IMR-90 (cell line): ENCODE results near the gene MOB3B. TPM values are rescaled to one million over a fixed set of nuclear protein-coding genes. Genes with fewer than 3 reads are reported as not detected.

Source experiments
- ATAC-seq: fragments of 200-7000 bp; cut with Tn5 transposase; 2 replicates; pipeline ENCODE4 v1.9.1; 2020; ENCODE audit warnings: low read depth, mild to moderate bottlenecking, moderate library complexity
- BruUV-seq: library from RNA; stranded (reverse); fragments of 400-500 nt; replicated peaks from 2 replicates; lab custom pipeline; 2021; lab: Mats Ljungman, UMichigan
- CTCF ChIA-PET: fragments of 300-600 bp; formaldehyde crosslinking; extraction: SDS; loops from one replicate; lab custom pipeline; 2021; ENCODE audit warnings: antibody characterized with exemption; lab: Yijun Ruan, JAX
- POLR2A ChIA-PET: fragments of 300-600 bp; sonication (Branson Sonifier 250); formaldehyde crosslinking; loops from one replicate; lab custom pipeline; 2022; ENCODE audit warnings: antibody characterized with exemption; ENCODE audit not compliant: unreplicated experiment; lab: Charles Lee
- DNase-seq: peaks from one replicate; pipeline ENCODE4 v3.0.0; 2013
- H2AFZ ChIP-seq: replicated peaks from 2 replicates; pipeline ENCODE3; 2013; ENCODE audit warnings: low read length, mild to moderate bottlenecking; ENCODE audit not compliant: poor library complexity
- H2AK5ac ChIP-seq: 2 replicates; pipeline ENCODE4 v1.6.1; 2013; ENCODE audit warnings: low read depth, low read length, inconsistent platforms
- H2AK9ac ChIP-seq: replicated peaks from 2 replicates; pipeline ENCODE3; 2013; ENCODE audit warnings: mild to moderate bottlenecking, low read depth, low read length, moderate library complexity; ENCODE audit not compliant: poor library complexity
- H2BK120ac ChIP-seq: 2 replicates; pipeline ENCODE4 v1.6.1; 2013; ENCODE audit warnings: low read depth, low read length, inconsistent platforms
- H2BK15ac ChIP-seq: 3 replicates; pipeline ENCODE4 v1.6.1; 2013; ENCODE audit warnings: low read depth, low read length, inconsistent platforms
- H2BK20ac ChIP-seq: 2 replicates; pipeline ENCODE4 v1.6.1; 2013; ENCODE audit warnings: low read depth, mild to moderate bottlenecking, inconsistent platforms, low read length, moderate library complexity
- H2BK5ac ChIP-seq: 2 replicates; pipeline ENCODE4 v1.6.1; 2013; ENCODE audit warnings: mild to moderate bottlenecking, low read depth, low read length, inconsistent platforms; ENCODE audit not compliant: poor library complexity, severe bottlenecking
- H3K14ac ChIP-seq: replicated peaks from 2 replicates; pipeline ENCODE4 v1.6.1; 2013; ENCODE audit warnings: low read depth, low read length, inconsistent platforms
- H3K18ac ChIP-seq: 2 replicates; pipeline ENCODE4 v1.6.1; 2013; ENCODE audit warnings: low read depth, low read length, control low read depth
- H3K23ac ChIP-seq: 2 replicates; pipeline ENCODE4 v1.6.1; 2013; ENCODE audit warnings: low read depth, low read length, inconsistent platforms
- H3K27ac ChIP-seq: 2 replicates; pipeline ENCODE4 v1.5.1; 2013; ENCODE audit warnings: mild to moderate bottlenecking, control low read depth, low read length; ENCODE audit not compliant: insufficient read depth
- H3K27me3 ChIP-seq: 2 replicates; pipeline ENCODE4 v1.6.1; 2013; ENCODE audit warnings: low read length; ENCODE audit not compliant: control insufficient read depth, insufficient read depth
- H3K36me3 ChIP-seq: 2 replicates; pipeline ENCODE4 v1.6.1; 2013; ENCODE audit warnings: low read length, mixed read lengths; ENCODE audit not compliant: control insufficient read depth, insufficient read depth
- H3K4ac ChIP-seq: 2 replicates; pipeline ENCODE4 v1.6.1; 2013; ENCODE audit warnings: low read depth, low read length, inconsistent platforms
- H3K4me1 ChIP-seq: 2 replicates; pipeline ENCODE4 v1.6.1; 2013; ENCODE audit warnings: low read length, mixed read lengths; ENCODE audit not compliant: control insufficient read depth, insufficient read depth
- H3K4me2 ChIP-seq: 2 replicates; pipeline ENCODE4 v1.6.1; 2013; ENCODE audit warnings: low read depth, mild to moderate bottlenecking, control low read depth, low read length, moderate library complexity
- H3K4me3 ChIP-seq: 2 replicates; pipeline ENCODE4 v1.5.1; 2013; ENCODE audit warnings: low read depth, mild to moderate bottlenecking, control low read depth, low read length, moderate library complexity; ENCODE audit not compliant: insufficient read depth
- H3K56ac ChIP-seq: 2 replicates; pipeline ENCODE4 v1.6.1; 2013; ENCODE audit warnings: low read length, inconsistent platforms; ENCODE audit not compliant: insufficient read depth; ENCODE audit errors: extremely low read depth
- H3K79me1 ChIP-seq, 2 experiments: 2 replicates each; pipeline ENCODE4 v1.6.1; 2013; ENCODE audit warnings: low read length in 2 of 2, inconsistent platforms in 1 of 2, low read depth in 1 of 2
- H3K9ac ChIP-seq: 2 replicates; pipeline ENCODE4 v1.6.1; 2013; ENCODE audit warnings: low read depth, low read length, control low read depth
- H3K9me1 ChIP-seq: 2 replicates; pipeline ENCODE4 v1.6.1; 2013; ENCODE audit warnings: low read length, inconsistent platforms; ENCODE audit not compliant: insufficient read depth
- H3K9me3 ChIP-seq: 2 replicates; pipeline ENCODE4 v1.6.1; 2013; ENCODE audit warnings: low read length; ENCODE audit not compliant: control insufficient read depth, insufficient read depth
- H4K20me1 ChIP-seq: 2 replicates; pipeline ENCODE4 v1.6.1; 2013; ENCODE audit warnings: low read length, inconsistent platforms; ENCODE audit not compliant: insufficient read depth
- H4K5ac ChIP-seq: 2 replicates; pipeline ENCODE4 v1.6.1; 2013; ENCODE audit warnings: mild to moderate bottlenecking, low read depth, low read length, control low read depth
- H4K8ac ChIP-seq, 2 experiments: 2 replicates each; pipeline ENCODE4 v1.6.1; 2013; ENCODE audit warnings: low read depth in 2 of 2, low read length in 2 of 2, control low read depth in 1 of 2, inconsistent platforms in 1 of 2
- H4K91ac ChIP-seq: 2 replicates; pipeline ENCODE4 v1.6.1; 2013; ENCODE audit warnings: low read depth, low read length, inconsistent platforms; ENCODE audit not compliant: insufficient read depth
- CEBPB ChIP-seq: IDR thresholded peaks from 2 replicates; pipeline ENCODE4 v1.6.1; 2012; ENCODE audit warnings: low read depth, low read length, improper control_type of control experiment
- USF2 ChIP-seq: fragments of 150-350 bp; IDR thresholded peaks from 2 replicates; pipeline ENCODE4 v1.6.1; 2017; ENCODE audit warnings: mild to moderate bottlenecking, antibody characterized with exemption, low read length, low read depth
- WGBS, 2 experiments: methylation state at CpG; one replicate each; pipeline versions ENCODE4 v1.1.5 to v1.1.7; 2013; ENCODE audit warnings: missing lambda C conversion rate in 2 of 2; ENCODE audit not compliant: insufficient read length in 1 of 2; ENCODE audit errors: extremely low coverage in 2 of 2; 5-methylcytosine and 5-hydroxymethylcytosine counted together
- dilution Hi-C: fragments of 300-500 bp; cut with HindIII; formaldehyde crosslinking; loops from one replicate; pipeline ENCODE4 v1.14.3; 2018; ENCODE audit warnings: low sequenced_read_pairs; ENCODE audit not compliant: unreplicated experiment
- in situ Hi-C: fragments of 300-500 bp; cut with MboI; formaldehyde crosslinking; loops from 3 replicates; pipeline ENCODE4 v1.14.3; 2019; ENCODE audit warnings: low sequenced_read_pairs, inconsistent platforms, mixed read lengths
- intact Hi-C: fragments of 100-400 bp; cut with micrococcal nuclease; formaldehyde crosslinking; loops from 2 replicates; pipeline ENCODE4 v1.10.0; 2022
- polyA plus RNA-seq, 3 experiments: library from polyadenylated mRNA; depleted of rRNA; stranded (reverse); fragments of >200 nt; gene quantifications; 2 replicates each; pipeline ENCODE4 v1.2.3, GENCODE V29; 2012; ENCODE audit warnings: low replicate concordance in 1 of 3
- total RNA-seq: library from RNA; depleted of rRNA; stranded (reverse); fragments of >200 nt; gene quantifications from 2 replicates; pipeline ENCODE4 v1.2.3, GENCODE V29; 2012

The MOB3B gene
- total and polyA plus RNA-seq, 2 of the 4 experiments (the other 2 are of a cell fraction): under 0.01 to 0.02 TPM

DNA sequence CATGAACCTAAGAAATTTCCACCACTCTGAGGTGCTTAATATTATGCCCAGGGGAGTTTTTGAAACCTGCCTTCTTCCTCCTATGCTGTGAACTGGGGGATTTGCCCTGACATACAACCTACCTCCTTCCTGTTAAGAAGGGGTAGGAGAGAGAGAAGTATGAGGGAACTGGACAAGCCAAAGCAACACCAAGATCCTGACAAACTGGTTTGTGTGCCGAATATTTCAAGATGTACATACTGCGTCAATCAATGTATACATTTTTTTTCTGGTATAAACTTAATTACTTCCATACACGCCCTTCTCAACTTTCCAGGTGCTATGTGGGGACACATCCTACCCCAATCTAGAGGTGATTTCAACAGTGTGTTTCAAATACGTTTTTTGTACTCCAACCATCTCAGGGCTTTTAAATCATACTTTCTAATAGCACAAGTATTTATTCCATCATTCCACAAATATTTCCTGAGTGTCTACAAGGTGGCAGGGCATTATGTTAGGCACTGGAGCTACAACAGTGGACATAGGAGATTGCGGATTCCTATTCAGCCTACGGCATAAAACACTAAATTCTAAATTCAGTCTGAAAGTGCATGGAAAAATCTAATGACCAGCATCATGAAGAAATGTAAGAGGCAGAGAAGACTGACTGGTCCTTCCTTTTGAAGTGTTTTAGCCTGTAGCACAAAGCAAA lies 75.6 kb downstream of the MOB3B start:
- Histone ChIP-seq H4K91ac (no peak overlapping the region), H3K27ac (no peak overlapping the region), H2BK20ac (no peak overlapping the region), H2BK5ac (no peak overlapping the region), H2AFZ (no peak overlapping the region), H3K36me3 (no peaks in the 10 kb centered on the region), H4K8ac (no peak overlapping the region), H3K56ac (no peak overlapping the region), H3K4me2 (no peak overlapping the region), H2AK5ac (no peak overlapping the region), H3K9ac (no peak overlapping the region), H2AK9ac (no peak overlapping the region), H3K18ac (no peak overlapping the region), H3K4me3 (no peak overlapping the region), H3K9me3 (no peaks in the 10 kb centered on the region), H3K23ac (no peak overlapping the region), H4K20me1 (no peaks in the 10 kb centered on the region), H2BK120ac (no peak overlapping the region), H2BK15ac (no peak overlapping the region), H3K4ac (no peak overlapping the region), H4K5ac (no peak overlapping the region), H3K9me1 (no peaks in the 10 kb centered on the region), H3K4me1 (no peaks in the 10 kb centered on the region), H3K14ac (no peak overlapping the region), H3K27me3 (no peaks in the 10 kb centered on the region), H3K79me1 (no peaks in the 10 kb centered on the region)
- CTCF ChIA-PET: no interaction called here
- ATAC-seq (no peak), DNase-seq (no peak)
- TF ChIP-seq CEBPB (no peak), USF2 (no peak)
- BruUV-seq: no TSS peak
- intact Hi-C loops: no loop called here
- in situ Hi-C loops: no loop called here
- 0% methylated on average over 1 of the region's 6 CpGs; no CpG with 5 or more reads in 1 of the 2 experiments for WGBS, 2 experiments
- POLR2A ChIA-PET: no interaction called here
- dilution Hi-C loops: no loop called here
